Vagina (tissue), 2 donors: ENCODE results near the gene USH2A. TPM values are rescaled to one million over a fixed set of nuclear protein-coding genes. Genes with fewer than 3 reads are reported as not detected.

Experiments used
- DNase-seq, 2 donors: peaks; one replicate each; pipeline ENCODE4 v3.0.0-alpha.2; 2017; ENCODE audit errors: extremely low spot score in 2 of 2
- H3K27ac ChIP-seq: fragments of 200-600 bp; sonication (generic); one replicate; pipeline ENCODE4 v1.5.1; 2019
- H3K27me3 ChIP-seq: fragments of 200-600 bp; sonication (generic); one replicate; pipeline ENCODE4 v1.5.1; 2019
- H3K36me3 ChIP-seq, 2 donors: fragments of 200-600 bp; sonication (generic); one replicate each; pipeline ENCODE4 v1.5.1; 2017 to 2019
- H3K4me1 ChIP-seq: fragments of 200-600 bp; sonication (generic); one replicate; pipeline ENCODE4 v1.5.1; 2019
- H3K4me3 ChIP-seq, 2 donors: fragments of 200-600 bp; sonication (generic); 1 replicate in 1 of 2; 2 replicates in 1 of 2; pipeline ENCODE4 v1.5.1; 2016 to 2019
- H3K9me3 ChIP-seq: fragments of 200-600 bp; sonication (generic); one replicate; pipeline ENCODE4 v1.5.1; 2019
- POLR2A ChIP-seq, 2 donors: fragments of 450-650 bp; IDR thresholded peaks; one replicate each; pipeline ENCODE4 v1.6.1; 2017; ENCODE audit warnings: antibody characterized with exemption in 2 of 2, mild to moderate bottlenecking in 2 of 2, moderate library complexity in 2 of 2
- POLR2AphosphoS5 ChIP-seq, 2 donors: sonication (generic); formaldehyde crosslinking; IDR thresholded peaks; one replicate each; pipeline ENCODE4 v1.9.0; 2017; ENCODE audit warnings: antibody characterized with exemption in 2 of 2, mild to moderate bottlenecking in 2 of 2, low read depth in 1 of 2; ENCODE audit not compliant: insufficient read depth in 1 of 2
- intact Hi-C: fragments of 100-400 bp; cut with DNase I; formaldehyde crosslinking; loops from one replicate; pipeline ENCODE4 v1.15.1; 2023
- total RNA-seq: library from RNA; depleted of rRNA; stranded (reverse); fragments of >200 nt; gene quantifications from one replicate; pipeline ENCODE4 v1.2.3, GENCODE V29; 2016
- TF ChIP-seq, protein P1 (sequence below), 3 experiments: fragments of 450-650 bp in 2 of 3; fragments of 200-600 bp in 1 of 3; sonication (generic) in 1 of 3; IDR thresholded peaks; one replicate each; pipeline ENCODE4 v1.5.1; 2017 to 2019; ENCODE audit warnings: antibody characterized with exemption in 3 of 3, mild to moderate bottlenecking in 2 of 3, moderate library complexity in 2 of 3

The USH2A gene
- total RNA-seq, 1 donor from 2014 or later = under 0.01 TPM

DNA sequence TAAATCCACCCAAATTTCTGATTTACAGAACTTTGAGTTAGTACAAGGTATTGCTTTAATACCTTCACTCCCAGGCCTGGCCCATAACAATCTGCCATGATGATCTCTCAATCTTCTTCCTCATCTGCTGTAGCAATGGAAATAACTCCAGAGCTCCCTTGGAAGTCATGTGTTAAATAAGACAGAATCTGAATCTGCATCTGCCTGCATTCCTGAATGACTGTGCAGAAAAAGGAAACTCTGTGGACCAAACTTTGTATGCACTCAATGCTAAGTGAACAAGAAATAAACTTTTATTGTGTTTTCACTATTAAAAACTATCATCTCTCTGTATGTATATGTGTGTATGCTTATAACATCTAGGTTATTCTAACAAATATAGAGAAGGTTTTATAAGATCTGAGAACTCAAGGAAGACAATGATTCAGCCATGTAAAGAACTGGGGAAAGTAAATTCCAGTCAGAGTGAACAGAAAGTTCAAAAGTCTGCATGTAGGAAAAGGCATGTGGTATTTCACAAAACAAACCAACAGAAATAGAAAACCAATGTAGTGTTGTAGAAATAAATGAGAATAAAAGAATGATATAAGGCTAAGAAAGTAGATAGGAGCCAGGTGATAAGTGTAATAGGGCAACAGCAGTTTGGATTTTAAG, 390.2 kb downstream of the USH2A start:
- TF ChIP-seq POLR2A (IDR thresholded peaks at IDR 0.05) = no peak
- TF ChIP-seq POLR2AphosphoS5 (IDR thresholded peaks at IDR 0.05; ENCODE audit: insufficient read depth in 1 of 2, low read depth in 1 of 2) = no peak
- TF ChIP-seq, protein P1, sequence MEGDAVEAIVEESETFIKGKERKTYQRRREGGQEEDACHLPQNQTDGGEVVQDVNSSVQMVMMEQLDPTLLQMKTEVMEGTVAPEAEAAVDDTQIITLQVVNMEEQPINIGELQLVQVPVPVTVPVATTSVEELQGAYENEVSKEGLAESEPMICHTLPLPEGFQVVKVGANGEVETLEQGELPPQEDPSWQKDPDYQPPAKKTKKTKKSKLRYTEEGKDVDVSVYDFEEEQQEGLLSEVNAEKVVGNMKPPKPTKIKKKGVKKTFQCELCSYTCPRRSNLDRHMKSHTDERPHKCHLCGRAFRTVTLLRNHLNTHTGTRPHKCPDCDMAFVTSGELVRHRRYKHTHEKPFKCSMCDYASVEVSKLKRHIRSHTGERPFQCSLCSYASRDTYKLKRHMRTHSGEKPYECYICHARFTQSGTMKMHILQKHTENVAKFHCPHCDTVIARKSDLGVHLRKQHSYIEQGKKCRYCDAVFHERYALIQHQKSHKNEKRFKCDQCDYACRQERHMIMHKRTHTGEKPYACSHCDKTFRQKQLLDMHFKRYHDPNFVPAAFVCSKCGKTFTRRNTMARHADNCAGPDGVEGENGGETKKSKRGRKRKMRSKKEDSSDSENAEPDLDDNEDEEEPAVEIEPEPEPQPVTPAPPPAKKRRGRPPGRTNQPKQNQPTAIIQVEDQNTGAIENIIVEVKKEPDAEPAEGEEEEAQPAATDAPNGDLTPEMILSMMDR (IDR thresholded peaks at IDR 0.05) = no peak
- no peaks in the 10 kb centered on the region for H3K9me3 ChIP-seq
- H3K4me1 ChIP-seq = no peaks in the 10 kb centered on the region
- H3K36me3 ChIP-seq = no peaks in the 10 kb centered on the region
- intact Hi-C loops = no loop called here
- no peaks in the 10 kb centered on the region for H3K27me3 ChIP-seq
- no peak for DNase-seq
- no peak overlapping the region for H3K27ac ChIP-seq
- no peak overlapping the region for H3K4me3 ChIP-seq

- Histone ChIP-seq H3K27me3 (no peaks in the 10 kb centered on the region), H3K9me3 (no peaks in the 10 kb centered on the region), H3K36me3 (no peaks in the 10 kb centered on the region), H3K27ac (no peak overlapping the region), H3K4me1 (no peaks in the 10 kb centered on the region), H3K4me3 (no peak overlapping the region)
- intact Hi-C loops = no loop called here
- TF ChIP-seq, protein P1 (IDR thresholded peaks at IDR 0.05) = no peak
- TF ChIP-seq POLR2AphosphoS5 (IDR thresholded peaks at IDR 0.05; ENCODE audit: insufficient read depth in 1 of 2, low read depth in 1 of 2) = no peak
- TF ChIP-seq POLR2A (IDR thresholded peaks at IDR 0.05) = no peak
- no peak for DNase-seq
These were observed 391.0 kb downstream of the USH2A start for GRCh38 chr1:216032284-216032683.

DNA sequence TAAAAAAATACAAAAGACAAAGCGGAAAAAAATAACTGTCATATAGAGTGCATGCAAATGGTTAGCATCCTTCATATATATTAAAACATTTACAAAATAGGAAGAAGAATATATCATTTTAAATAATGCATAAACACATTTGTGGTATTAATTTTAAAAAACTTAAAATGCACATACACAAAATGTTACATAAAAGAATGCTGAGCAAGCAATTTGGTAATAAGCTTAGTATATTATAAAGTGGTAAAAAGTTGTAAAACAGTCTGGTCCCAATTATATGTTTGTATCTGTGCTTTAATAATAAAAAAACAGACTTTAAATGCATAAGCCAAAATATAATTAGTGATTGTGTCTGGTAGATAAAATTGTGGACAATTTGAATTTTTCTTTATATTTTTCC, 394.6 kb downstream of the USH2A start:
- H3K4me3 ChIP-seq = no peak overlapping the region
- no peaks in the 10 kb centered on the region for H3K36me3 ChIP-seq
- TF ChIP-seq, protein P1 (IDR thresholded peaks at IDR 0.05) = no peak
- TF ChIP-seq POLR2A (IDR thresholded peaks at IDR 0.05) = no peak
- TF ChIP-seq POLR2AphosphoS5 (IDR thresholded peaks at IDR 0.05; ENCODE audit: insufficient read depth in 1 of 2, low read depth in 1 of 2) = no peak
- H3K9me3 ChIP-seq = no peaks in the 10 kb centered on the region
- H3K4me1 ChIP-seq = no peaks in the 10 kb centered on the region
- H3K27ac ChIP-seq = no peak overlapping the region
- no peaks in the 10 kb centered on the region for H3K27me3 ChIP-seq
- intact Hi-C loops = no loop called here
- no peak for DNase-seq

DNA sequence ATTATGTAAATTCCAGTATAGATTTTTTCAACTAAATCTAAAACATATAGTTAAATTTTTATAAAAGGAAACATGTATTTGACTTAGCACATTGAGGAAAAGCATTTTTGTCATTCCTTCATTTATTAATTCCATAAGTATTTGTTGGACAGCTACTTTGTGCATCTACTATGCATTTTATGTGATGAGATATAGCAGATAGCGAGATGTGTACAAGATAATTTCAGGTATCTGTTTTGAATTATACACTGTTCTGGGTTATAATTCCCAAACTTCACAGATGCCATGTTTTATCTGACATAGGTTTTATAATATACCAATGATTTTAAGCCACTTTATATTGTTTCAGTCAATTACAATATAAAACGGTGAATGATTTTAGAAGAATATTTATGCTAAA, 398.7 kb downstream of the USH2A start:
- DNase-seq = no peak
- no peak overlapping the region for H3K4me3 ChIP-seq
- H3K36me3 ChIP-seq = no peaks in the 10 kb centered on the region
- no peak overlapping the region for H3K27ac ChIP-seq
- intact Hi-C loops = no loop called here
- no peaks in the 10 kb centered on the region for H3K27me3 ChIP-seq
- TF ChIP-seq POLR2A (IDR thresholded peaks at IDR 0.05) (no peak), POLR2AphosphoS5 (IDR thresholded peaks at IDR 0.05; ENCODE audit: insufficient read depth in 1 of 2, low read depth in 1 of 2) (no peak)
- TF ChIP-seq, protein P1 (IDR thresholded peaks at IDR 0.05) = no peak
- no peaks in the 10 kb centered on the region for H3K4me1 ChIP-seq
- no peaks in the 10 kb centered on the region for H3K9me3 ChIP-seq

GRCh38 chr1:216020743-216021345, 402.4 kb downstream of the USH2A start:
- intact Hi-C loops = no loop called here
- Histone ChIP-seq H3K36me3 (no peaks in the 10 kb centered on the region), H3K27ac (no peak overlapping the region), H3K9me3 (no peaks in the 10 kb centered on the region), H3K27me3 (no peaks in the 10 kb centered on the region), H3K4me1 (no peaks in the 10 kb centered on the region), H3K4me3 (no peak overlapping the region)
- no peak for DNase-seq
- TF ChIP-seq, protein P1 (IDR thresholded peaks at IDR 0.05) = no peak
- TF ChIP-seq POLR2A (IDR thresholded peaks at IDR 0.05) = no peak
- TF ChIP-seq POLR2AphosphoS5 (IDR thresholded peaks at IDR 0.05; ENCODE audit: insufficient read depth in 1 of 2, low read depth in 1 of 2) = no peak
